Amniotic epithelial cell (primary cell): ENCODE data around the gene DCTN2.

Source experiments
- DNase-seq: peaks from one replicate; pipeline ENCODE4 v3.0.0-alpha.2; 2010; ENCODE audit warnings: low read depth

The DCTN2 gene

GRCh38 chr12:57549909-57550640, 3.1 kb upstream of the DCTN2 start, which contains the start of gene KIF5A:
TSS of gene KIF5A (plus strand) at chr12:57550044. CDS start at chr12:57550272, 228 bp downstream.
- DNase-seq: no peak

DNA sequence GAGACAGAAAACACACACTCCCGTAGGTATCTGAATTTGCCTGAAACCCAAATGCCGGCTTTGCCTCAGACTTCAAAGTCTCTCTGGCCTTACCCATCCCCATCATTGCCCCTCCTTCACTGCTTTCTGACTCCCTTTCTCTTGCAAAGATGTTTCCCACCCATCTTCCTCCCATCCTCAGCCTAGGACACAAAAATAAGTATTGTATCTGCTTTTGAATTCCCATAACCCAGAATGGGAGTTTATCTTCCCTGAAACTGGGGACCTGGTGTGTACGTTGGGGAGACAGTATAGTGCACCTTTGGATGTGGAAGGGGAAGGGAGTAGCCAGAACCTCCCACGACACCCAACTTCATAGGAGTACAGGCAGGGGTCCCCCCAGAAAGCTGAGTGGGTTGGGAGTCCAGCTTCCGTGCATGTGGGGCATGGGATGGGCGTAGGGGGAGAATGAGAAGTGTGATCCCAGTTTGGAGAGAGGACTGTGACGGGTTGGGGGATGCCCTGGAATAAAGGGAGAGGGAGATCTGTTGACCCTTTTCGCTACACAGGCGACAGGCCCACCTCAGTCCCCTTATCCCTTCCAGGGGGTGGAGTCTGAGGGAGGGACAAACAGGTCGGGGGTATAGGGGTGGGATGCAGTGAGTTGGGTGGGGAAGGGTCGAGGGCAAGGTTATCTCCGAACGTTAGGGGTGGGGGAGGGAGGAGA, 2.4 kb upstream of the DCTN2 start:
- DNase-seq: no peak

DNA sequence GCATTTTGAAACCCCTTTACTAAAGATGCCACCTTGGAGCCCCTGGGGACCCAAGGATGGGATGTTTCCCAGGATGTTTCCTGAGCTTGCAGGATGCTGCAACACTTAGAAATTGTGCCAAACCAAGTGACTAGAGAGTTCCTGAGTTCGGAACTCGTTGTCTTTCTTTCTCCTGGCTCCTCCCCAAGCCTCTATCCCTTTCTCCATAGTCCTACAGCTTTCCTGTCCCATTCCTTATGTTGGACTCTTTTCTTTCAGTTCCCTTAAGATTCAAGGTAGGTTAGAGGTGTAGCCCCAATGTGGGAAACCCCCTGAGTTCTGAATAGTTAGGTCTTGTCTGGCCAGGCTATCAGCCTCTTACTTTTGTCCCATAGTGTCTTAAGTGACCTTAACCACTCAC, 1.5 kb upstream of the DCTN2 start:
- no peak for DNase-seq

DNA sequence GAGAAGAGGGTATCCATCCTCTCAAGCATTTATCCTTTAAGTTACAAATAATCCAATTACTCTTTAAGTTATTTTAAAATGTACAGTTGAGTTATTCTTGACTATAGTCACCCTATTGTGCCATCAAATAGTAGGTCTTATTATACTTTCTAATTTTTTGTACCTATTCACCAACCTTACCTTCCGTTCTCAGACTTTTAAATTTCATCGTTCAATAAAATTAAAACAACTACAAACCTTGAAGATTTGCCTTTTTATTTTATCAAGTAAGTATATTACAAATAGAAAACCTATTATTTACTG, 972 bp upstream of the DCTN2 start:
- no peak for DNase-seq

DNA sequence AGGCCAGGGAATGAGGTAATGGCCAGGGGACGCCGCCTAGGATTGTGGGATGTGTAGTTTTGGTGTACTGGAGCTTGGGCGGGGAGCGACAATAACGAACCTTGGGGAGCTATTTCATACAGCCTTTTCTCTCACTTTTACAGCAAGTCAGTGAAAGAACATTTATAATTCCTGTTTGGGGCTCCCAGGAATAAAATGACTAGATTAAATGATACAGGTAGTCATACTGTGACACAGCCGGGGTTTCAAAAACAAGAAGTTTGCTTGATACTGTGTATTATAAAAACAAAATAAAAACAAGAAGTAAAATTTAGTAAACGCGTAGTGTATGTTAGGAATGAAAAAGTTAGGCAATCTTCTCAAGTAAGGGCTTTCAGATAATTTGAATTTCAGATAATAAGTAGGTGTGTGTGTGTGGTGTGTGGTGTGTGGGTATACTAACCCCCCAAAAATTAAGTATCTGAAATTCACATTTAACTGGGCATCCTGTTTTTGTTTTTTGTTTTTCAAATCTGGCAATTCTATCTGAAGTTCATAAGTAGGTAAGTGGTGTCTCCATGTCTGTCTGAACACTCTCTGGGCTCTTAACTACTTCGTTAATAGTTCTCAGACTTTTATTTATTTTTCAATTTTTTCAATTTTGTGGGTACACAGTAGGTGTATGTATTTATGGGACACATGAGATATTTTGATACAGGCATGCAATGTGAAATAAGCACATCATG, 458 bp upstream of the DCTN2 start:
- no peak for DNase-seq

DNA sequence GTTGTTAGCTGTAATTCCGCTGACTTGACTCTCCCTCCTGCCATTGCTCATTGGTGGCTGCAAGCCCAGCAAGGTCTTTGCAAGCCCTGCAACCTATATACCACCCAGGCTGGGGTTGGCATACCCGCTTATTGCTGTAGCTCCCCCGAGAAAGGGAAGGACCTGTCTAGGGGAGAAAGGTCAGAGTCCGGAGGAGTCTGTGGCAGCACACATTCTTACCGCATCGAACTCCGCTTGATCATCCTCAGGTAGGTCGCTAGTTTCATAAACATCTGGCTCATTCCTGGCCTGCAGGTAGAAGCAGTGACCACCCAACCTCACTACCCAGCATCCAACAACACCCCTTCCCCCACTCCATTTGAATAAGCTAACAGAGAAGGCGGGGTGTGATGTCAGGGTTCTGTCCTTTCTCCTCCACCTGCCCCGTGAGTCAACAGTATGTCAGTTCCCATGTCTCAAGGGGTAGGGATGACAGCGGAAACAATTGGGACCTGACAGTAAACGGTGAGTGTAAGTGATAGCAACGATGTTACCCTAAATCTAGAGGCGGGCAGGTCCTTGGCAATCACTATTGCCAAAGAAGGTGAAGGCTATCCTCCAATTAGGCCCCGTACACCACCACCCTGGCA, 1.1 kb downstream of the DCTN2 start:
- DNase-seq: no peak

GRCh38 chr12:57543581-57543980, 3.4 kb downstream of the DCTN2 start:
- DNase-seq: no peak

DNA sequence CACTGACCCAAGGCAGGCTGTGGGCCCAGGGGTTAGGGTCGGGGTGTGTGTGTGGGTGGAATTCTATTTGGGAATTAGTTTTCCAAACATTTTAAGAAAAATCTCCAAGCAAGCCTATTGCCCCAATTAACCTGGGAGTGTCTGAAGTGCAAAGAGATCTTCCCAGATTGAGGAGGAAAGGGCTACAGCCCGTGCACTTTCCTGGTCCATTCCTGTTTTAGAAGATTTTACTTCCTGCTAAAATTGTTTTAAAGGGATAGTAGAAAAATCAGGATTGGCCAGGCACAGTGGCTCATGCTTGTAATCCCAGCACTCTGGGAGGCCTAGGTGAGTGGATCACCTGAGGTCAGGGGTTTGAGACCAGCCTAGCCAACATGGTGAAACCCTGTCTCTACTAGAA, 5.3 kb downstream of the DCTN2 start:
- DNase-seq: no peak

GRCh38 chr12:57541001-57541400, 6.0 kb downstream of the DCTN2 start:
- DNase-seq: no peak

DNA sequence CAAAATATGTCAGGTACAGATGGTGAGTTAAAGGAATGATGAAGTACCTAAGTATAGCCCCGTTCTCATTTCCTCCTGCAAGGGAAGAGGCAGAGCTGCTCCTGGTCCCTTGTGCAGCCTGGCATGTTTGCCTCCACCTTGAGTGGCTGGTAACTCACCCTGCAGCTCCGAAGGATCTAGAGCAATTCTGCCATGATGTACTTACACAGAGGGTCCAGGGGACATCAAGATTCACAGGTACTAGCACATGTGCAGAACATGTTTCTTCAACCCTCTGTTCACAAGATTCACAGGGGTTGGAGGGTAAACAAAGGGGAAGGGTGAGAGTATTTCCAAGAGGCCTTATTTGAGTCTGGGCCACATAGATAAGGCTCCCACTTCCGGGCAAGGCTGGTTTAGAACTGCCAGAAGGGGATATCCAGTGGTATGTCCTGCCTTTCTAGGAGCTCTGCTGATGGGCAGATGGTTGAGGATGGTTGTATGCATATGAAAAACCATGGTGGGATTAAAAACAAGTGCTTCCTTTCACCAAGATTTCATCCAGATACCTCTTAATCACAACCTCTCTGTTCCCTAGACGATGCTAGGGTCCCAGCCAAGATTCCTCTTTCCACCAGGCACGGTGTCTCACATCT, 7.7 kb downstream of the DCTN2 start:
- DNase-seq: no peak

DNA sequence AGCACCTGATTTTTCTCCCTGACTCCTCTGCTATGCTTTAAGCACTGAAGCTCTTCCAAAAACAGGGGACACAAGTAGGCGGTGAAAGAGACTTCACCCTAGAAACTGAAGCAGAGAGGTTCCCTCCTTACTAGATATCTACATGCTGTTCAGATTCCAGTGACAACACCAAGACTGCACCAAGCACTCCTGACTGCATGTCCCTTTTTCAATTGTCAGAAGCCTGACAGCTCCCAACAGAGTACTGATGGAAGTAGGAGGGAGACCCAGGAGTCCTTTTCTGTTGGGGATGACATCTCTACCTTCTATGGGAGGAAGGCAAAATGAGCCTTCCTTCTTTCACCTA, 10.4 kb downstream of the DCTN2 start:
- no peak for DNase-seq

- no peak for DNase-seq
Measured at GRCh38 chr12:57535764-57536596, 11.0 kb downstream of the DCTN2 start.

GRCh38 chr12:57534991-57535543, 11.9 kb downstream of the DCTN2 start:
- DNase-seq: no peak

GRCh38 chr12:57534250-57534649, 12.7 kb downstream of the DCTN2 start:
- no peak for DNase-seq

DNA sequence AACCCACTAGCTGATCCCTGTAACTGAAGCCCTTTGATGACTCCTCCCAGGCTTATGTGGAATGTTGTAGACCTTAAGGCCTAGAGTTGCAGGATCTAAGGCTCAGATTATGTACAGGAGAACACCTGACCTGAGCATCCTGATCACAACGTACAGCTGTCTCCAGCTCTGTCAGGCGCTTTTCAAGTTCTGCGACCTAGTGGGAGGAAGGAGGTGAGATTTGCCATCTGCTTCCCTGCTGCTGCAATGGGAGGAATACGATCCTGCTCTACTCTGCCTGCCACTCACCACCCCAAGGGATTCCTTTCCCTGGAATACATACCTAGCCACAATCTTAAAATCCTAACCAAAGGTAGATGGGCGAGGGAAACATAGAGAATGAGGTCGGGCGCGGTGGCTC, 13.9 kb downstream of the DCTN2 start:
- DNase-seq: no peak

DNA sequence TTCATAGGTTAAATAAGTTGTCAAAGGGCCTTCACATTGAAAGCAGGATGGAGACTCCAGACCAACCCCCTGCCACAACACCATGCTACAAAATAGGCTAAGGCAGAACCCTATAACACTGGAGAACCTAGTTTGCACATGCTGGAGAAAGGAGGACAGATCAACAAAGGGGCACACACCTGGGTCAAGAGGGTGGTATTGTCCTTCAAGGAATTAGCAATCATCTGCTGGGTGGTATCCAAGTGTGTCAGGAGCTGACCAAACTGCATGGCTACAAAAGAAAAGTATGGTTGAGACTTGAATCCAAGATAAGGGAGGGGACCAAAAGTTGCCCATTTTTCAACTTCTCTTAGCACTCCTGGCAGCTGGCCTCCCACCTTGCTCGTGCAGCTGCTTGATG, 15.2 kb downstream of the DCTN2 start:
- no peak for DNase-seq

GRCh38 chr12:57530396-57531142, 16.4 kb downstream of the DCTN2 start:
- no peak for DNase-seq

DNA sequence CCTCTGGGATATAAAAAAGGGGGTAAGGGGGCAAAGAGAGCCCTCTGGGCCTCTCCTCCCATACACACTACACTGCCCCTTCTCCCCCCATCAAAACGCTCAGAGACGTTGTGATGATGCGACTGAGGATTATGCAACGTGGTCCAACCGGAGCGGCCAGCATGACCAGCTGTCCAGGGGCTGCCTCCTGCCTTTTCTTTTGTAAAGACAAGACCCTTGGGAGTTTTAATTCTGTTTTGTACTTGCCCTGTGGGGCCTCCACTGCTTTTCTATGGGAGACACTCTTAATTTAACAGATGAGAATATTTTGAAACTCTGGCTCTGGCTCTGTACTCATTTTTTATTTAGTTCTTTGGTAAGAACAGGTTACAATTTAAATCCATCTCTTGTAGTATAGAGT, 17.2 kb downstream of the DCTN2 start:
- no peak for DNase-seq

GRCh38 chr12:57528831-57529555, 18.0 kb downstream of the DCTN2 start:
- DNase-seq: no peak

DNA sequence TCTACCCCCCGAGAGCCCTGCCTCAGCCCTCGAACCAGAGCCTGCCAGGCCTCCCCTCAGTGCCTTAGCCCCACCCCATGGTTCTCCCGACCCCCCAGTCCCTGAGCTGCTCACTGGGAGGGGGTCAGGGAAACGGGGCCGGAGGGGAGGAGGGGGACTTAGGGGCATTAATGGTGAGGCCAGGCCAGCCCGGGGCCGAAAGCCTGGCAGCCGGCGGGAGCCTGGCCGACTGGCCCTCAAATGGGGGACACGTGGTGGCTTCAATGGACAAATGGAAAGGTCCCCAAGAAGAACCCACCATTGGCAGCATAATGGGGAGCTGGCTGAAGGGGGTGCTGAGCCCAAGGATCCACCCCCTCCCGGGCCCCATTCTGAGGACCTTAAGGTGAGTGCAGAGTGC, 18.8 kb downstream of the DCTN2 start:
- DNase-seq: no peak
